Kidney capillary endothelial cell (primary cell): ENCODE data around the gene ATG10.

Experiments used
- DNase-seq: peaks from one replicate; pipeline ENCODE4 v3.0.0-alpha.2; 2018; ENCODE audit warnings: low spot score

ATG10 gene

GRCh38 chr5:82276800-82277612 is 305.2 kb downstream of the ATG10 start:
- DNase-seq: peak; percentile 13

- DNase-seq: peak; percentile 7
Measured at GRCh38 chr5:82277613-82277986, 305.8 kb downstream of the ATG10 start.

GRCh38 chr5:82277987-82278710 is 306.3 kb downstream of the ATG10 start, which contains the start of gene RPS23:
Gene RPS23 (minus strand): TSS chr5:82278354. CDS start chr5:82278323, 31 bp downstream.
- peak; percentile 94 for DNase-seq

GRCh38 chr5:82278711-82279370 is 307.0 kb downstream of the ATG10 start:
- no peak for DNase-seq

- DNase-seq: no peak
Measured at GRCh38 chr5:82283893-82284292, 312.1 kb downstream of the ATG10 start.

GRCh38 chr5:82285206-82285605 is 313.4 kb downstream of the ATG10 start:
- no peak for DNase-seq

- DNase-seq: no peak
Measured at GRCh38 chr5:82287625-82288024, 315.8 kb downstream of the ATG10 start.

GRCh38 chr5:82290005-82290404 is 318.2 kb downstream of the ATG10 start:
- DNase-seq: no peak

GRCh38 chr5:82290908-82291307 is 319.1 kb downstream of the ATG10 start:
- no peak for DNase-seq

GRCh38 chr5:82291420-82291819 is 319.6 kb downstream of the ATG10 start:
- DNase-seq: no peak

GRCh38 chr5:82295144-82295543 is 323.3 kb downstream of the ATG10 start:
- DNase-seq: no peak

- no peak for DNase-seq
Measured at GRCh38 chr5:82295959-82296531, 324.2 kb downstream of the ATG10 start.

- DNase-seq: no peak
Measured at GRCh38 chr5:82296929-82297328, 325.1 kb downstream of the ATG10 start.

GRCh38 chr5:82297711-82298110 is 325.9 kb downstream of the ATG10 start:
- no peak for DNase-seq

GRCh38 chr5:82298668-82299067 is 326.8 kb downstream of the ATG10 start:
- DNase-seq: no peak

- DNase-seq: no peak
Measured at GRCh38 chr5:82301190-82301589, 329.4 kb downstream of the ATG10 start.
